ENCODE measurements around the gene DONSON. TPM values are rescaled to one million over a fixed set of nuclear protein-coding genes. Genes with fewer than 3 reads are reported as not detected.
A peak's percentile ranks its signal among the peaks of the same experiment; 100 is the strongest.

Gene DONSON
- total and polyA plus RNA-seq, 9 of the 15 experiments (the other 6 are each of a cell fraction or from before 2014, with no cell fraction given): 26.7 to 124 (median 62.6) TPM

DNA sequence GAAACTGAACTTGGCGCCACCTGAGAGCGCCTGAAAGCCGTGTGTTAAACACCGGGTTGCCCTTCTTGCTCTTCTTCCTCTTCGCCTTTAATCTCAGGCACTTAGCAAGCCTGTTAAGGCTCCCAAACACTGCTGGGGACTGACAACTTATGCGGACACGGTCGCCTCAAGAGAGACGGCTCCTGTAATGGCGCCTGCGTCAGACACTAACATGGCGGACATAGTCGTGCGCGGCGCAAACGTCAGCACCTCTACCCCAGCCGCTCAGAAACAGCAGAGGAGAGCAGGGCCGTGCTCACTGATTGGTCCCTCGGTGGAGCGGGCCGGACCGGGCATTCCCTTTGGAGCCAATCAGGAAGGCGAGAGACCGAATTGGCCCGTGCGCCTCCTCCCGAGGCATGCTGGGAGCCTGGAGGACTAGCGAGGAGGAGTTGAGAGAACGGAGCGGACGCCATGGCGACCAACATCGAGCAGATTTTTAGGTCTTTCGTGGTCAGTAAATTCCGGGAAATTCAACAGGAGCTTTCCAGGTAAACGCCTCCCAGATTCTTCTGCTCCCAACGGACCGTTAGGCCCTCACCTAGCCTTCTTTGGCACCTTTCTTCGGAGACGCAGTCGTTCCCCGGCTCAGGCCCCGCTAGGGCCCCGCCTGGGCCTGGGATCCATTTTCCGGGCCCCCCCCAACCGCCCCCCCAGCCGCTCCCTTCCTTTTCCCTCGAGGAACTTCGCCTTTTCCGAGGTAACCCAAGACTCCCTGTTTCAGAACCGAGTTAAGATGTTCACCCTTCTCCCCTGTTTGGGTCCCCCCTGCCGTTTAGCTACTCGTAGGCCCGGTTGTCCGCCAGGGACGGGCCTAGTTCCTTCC, 45.6 kb downstream of the DONSON start, which contains the start of gene SON (continued):
- TF ChIP-seq, protein P1, sequence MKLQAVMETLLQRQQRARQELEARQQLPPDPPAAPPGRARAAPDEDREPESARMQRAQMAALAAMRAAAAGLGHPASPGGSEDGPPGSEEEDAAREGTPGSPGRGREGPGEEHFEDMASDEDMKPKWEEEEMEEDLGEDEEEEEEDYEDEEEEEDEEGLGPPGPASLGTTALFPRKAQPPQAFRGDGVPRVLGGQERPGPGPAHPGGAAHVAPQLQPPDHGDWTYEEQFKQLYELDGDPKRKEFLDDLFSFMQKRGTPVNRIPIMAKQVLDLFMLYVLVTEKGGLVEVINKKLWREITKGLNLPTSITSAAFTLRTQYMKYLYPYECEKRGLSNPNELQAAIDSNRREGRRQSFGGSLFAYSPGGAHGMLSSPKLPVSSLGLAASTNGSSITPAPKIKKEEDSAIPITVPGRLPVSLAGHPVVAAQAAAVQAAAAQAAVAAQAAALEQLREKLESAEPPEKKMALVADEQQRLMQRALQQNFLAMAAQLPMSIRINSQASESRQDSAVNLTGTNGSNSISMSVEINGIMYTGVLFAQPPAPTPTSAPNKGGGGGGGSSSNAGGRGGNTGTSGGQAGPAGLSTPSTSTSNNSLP (IDR thresholded peaks at IDR 0.05; ENCODE audit: borderline replicate concordance, low read depth, low read length): no peak
- TF ChIP-seq PHB2 (IDR thresholded peaks at IDR 0.05; ENCODE audit: low read depth) (no peak), HNRNPLL (IDR thresholded peaks at IDR 0.05; ENCODE audit: low read depth, low read length, poor library complexity, severe bottlenecking) (peak; percentile 47), NFXL1 (CRISPR knock-in tag; IDR thresholded peaks at IDR 0.05) (no peak), ZNF133 (CRISPR knock-in tag; IDR thresholded peaks at IDR 0.05) (no peak), HMGXB4 (CRISPR knock-in tag; IDR thresholded peaks at IDR 0.05) (peak; percentile 49; the same call in 1 of the 2 replicates), ETV1 (tag; conservative IDR thresholded peaks at IDR 0.05; ENCODE audit: low read depth) (no peak; the same call in 1 of the 2 replicates), RBM22 (IDR thresholded peaks at IDR 0.05; ENCODE audit: low read depth, low read length, poor library complexity, severe bottlenecking) (no peak), TAL1 (IDR thresholded peaks at IDR 0.05) (no peak), CREB3L1 (IDR thresholded peaks at IDR 0.05; ENCODE audit: borderline replicate concordance, low read depth) (peak; percentile 98), NFIX (CRISPR knock-in tag; IDR thresholded peaks at IDR 0.05; ENCODE audit: low read depth) (no peak), U2AF1 (optimal IDR thresholded peaks at IDR 0.05; ENCODE audit: low read depth, low read length) (no peak), KHSRP (IDR thresholded peaks at IDR 0.05) (no peak), CAMTA2 (CRISPR knock-in tag; conservative IDR thresholded peaks at IDR 0.05) (no peak), TARDBP (IDR thresholded peaks at IDR 0.05) (no peak), CBFB (CRISPR knock-in tag; IDR thresholded peaks at IDR 0.05) (no peak), SRSF9 (IDR thresholded peaks at IDR 0.05; ENCODE audit: borderline replicate concordance, low read depth, low read length) (no peak)
- TF ChIP-seq, protein P2, sequence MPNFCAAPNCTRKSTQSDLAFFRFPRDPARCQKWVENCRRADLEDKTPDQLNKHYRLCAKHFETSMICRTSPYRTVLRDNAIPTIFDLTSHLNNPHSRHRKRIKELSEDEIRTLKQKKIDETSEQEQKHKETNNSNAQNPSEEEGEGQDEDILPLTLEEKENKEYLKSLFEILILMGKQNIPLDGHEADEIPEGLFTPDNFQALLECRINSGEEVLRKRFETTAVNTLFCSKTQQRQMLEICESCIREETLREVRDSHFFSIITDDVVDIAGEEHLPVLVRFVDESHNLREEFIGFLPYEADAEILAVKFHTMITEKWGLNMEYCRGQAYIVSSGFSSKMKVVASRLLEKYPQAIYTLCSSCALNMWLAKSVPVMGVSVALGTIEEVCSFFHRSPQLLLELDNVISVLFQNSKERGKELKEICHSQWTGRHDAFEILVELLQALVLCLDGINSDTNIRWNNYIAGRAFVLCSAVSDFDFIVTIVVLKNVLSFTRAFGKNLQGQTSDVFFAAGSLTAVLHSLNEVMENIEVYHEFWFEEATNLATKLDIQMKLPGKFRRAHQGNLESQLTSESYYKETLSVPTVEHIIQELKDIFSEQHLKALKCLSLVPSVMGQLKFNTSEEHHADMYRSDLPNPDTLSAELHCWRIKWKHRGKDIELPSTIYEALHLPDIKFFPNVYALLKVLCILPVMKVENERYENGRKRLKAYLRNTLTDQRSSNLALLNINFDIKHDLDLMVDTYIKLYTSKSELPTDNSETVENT (CRISPR knock-in tag; IDR thresholded peaks at IDR 0.05): peak; percentile 28
- TF ChIP-seq, protein P3, sequence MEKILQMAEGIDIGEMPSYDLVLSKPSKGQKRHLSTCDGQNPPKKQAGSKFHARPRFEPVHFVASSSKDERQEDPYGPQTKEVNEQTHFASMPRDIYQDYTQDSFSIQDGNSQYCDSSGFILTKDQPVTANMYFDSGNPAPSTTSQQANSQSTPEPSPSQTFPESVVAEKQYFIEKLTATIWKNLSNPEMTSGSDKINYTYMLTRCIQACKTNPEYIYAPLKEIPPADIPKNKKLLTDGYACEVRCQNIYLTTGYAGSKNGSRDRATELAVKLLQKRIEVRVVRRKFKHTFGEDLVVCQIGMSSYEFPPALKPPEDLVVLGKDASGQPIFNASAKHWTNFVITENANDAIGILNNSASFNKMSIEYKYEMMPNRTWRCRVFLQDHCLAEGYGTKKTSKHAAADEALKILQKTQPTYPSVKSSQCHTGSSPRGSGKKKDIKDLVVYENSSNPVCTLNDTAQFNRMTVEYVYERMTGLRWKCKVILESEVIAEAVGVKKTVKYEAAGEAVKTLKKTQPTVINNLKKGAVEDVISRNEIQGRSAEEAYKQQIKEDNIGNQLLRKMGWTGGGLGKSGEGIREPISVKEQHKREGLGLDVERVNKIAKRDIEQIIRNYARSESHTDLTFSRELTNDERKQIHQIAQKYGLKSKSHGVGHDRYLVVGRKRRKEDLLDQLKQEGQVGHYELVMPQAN (IDR thresholded peaks at IDR 0.05; ENCODE audit: borderline replicate concordance): peak; percentile 89; the same call in 1 of the 2 replicates
